ENCODE measurements around the gene PROCA1.
A peak's percentile ranks its signal among the peaks of the same experiment; 100 is the strongest.

The PROCA1 gene

GRCh38 chr17:28748852-28749515 lies 37.3 kb upstream of the PROCA1 start:
- Histone ChIP-seq H3F3A (ENCODE audit: control insufficient read depth, insufficient read depth) (peaks cover 28% of the 10 kb centered on the region), H3K4me2 (ENCODE audit: low read length) (no peak overlapping the region), H3K27me3 (ENCODE audit: control insufficient read depth, low read length) (no peaks in the 10 kb centered on the region), H3K4me1 (ENCODE audit: control insufficient read depth, low read length) (peaks cover 30% of the 10 kb centered on the region), H3K27ac (ENCODE audit: low read depth, low read length) (no peak overlapping the region), H3K4me3 (ENCODE audit: low read length) (no peak overlapping the region), H3K36me3 (ENCODE audit: control insufficient read depth, low read length) (peaks cover 80% of the 10 kb centered on the region), H4K20me1 (ENCODE audit: control insufficient read depth, insufficient read depth, low read depth, low read length) (peaks cover 27% of the 10 kb centered on the region), H3K9me3 (ENCODE audit: control insufficient read depth, insufficient read depth, low read length) (no peaks in the 10 kb centered on the region), H3K79me2 (ENCODE audit: control insufficient read depth, low read length) (peaks cover 59% of the 10 kb centered on the region), H3K9me2 (replicated peaks; ENCODE audit: control insufficient read depth, low read length) (no peaks in the 10 kb centered on the region)
- TF ChIP-seq EZH2phosphoT487 (IDR thresholded peaks at IDR 0.05; ENCODE audit: borderline replicate concordance, low read length) = no peak
- TF ChIP-seq, protein P1, sequence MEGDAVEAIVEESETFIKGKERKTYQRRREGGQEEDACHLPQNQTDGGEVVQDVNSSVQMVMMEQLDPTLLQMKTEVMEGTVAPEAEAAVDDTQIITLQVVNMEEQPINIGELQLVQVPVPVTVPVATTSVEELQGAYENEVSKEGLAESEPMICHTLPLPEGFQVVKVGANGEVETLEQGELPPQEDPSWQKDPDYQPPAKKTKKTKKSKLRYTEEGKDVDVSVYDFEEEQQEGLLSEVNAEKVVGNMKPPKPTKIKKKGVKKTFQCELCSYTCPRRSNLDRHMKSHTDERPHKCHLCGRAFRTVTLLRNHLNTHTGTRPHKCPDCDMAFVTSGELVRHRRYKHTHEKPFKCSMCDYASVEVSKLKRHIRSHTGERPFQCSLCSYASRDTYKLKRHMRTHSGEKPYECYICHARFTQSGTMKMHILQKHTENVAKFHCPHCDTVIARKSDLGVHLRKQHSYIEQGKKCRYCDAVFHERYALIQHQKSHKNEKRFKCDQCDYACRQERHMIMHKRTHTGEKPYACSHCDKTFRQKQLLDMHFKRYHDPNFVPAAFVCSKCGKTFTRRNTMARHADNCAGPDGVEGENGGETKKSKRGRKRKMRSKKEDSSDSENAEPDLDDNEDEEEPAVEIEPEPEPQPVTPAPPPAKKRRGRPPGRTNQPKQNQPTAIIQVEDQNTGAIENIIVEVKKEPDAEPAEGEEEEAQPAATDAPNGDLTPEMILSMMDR (IDR thresholded peaks at IDR 0.05; ENCODE audit: low read depth, low read length, poor library complexity, severe bottlenecking) = no peak

DNA sequence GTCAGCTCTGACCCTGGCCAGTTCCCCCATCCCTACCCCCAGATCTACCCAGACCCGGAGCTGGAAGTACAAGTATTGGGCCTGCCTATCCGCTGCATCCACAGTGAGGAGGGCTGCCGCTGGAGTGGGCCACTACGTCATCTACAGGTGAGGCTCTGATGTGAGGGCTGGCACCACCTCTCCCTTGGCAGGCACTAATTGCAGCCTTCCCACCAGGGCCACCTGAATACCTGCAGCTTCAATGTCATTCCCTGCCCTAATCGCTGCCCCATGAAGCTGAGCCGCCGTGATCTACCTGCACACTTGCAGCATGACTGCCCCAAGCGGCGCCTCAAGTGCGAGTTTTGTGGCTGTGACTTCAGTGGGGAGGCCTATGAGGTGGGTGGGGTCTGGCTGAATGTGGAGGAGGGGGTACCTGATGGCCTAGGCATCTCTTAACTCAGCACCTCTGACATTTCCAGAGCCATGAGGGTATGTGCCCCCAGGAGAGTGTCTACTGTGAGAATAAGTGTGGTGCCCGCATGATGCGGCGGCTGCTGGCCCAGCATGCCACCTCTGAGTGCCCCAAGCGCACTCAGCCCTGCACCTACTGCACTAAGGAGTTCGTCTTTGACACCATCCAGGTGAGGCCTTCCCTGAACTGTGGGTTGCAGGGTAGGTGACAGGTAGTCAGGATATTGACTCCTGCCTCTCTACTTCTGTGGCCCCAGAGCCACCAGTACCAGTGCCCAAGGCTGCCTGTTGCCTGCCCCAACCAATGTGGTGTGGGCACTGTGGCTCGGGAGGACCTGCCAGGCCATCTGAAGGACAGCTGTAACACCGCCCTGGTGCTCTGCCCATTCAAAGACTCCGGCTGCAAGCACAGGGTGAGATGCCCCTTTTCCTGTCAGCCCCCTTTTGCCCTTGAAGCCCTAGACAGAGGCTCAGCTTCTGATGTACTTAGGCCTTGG lies 36.4 kb upstream of the PROCA1 start:
- Histone ChIP-seq H3K79me2 (ENCODE audit: control insufficient read depth, low read length) (peaks cover 64% of the 10 kb centered on the region), H3K4me3 (ENCODE audit: low read length) (no peak overlapping the region), H3K27me3 (ENCODE audit: control insufficient read depth, low read length) (no peaks in the 10 kb centered on the region), H4K20me1 (ENCODE audit: control insufficient read depth, insufficient read depth, low read depth, low read length) (peaks cover 27% of the 10 kb centered on the region), H3K27ac (ENCODE audit: low read depth, low read length) (no peak overlapping the region), H3K4me2 (ENCODE audit: low read length) (no peak overlapping the region), H3K4me1 (ENCODE audit: control insufficient read depth, low read length) (peaks cover 35% of the 10 kb centered on the region), H3K9me3 (ENCODE audit: control insufficient read depth, insufficient read depth, low read length) (no peaks in the 10 kb centered on the region), H3K36me3 (ENCODE audit: control insufficient read depth, low read length) (peaks cover 80% of the 10 kb centered on the region), H3F3A (ENCODE audit: control insufficient read depth, insufficient read depth) (peaks cover 28% of the 10 kb centered on the region), H3K9me2 (replicated peaks; ENCODE audit: control insufficient read depth, low read length) (no peaks in the 10 kb centered on the region)
- TF ChIP-seq, protein P1 (IDR thresholded peaks at IDR 0.05; ENCODE audit: low read depth, low read length, poor library complexity, severe bottlenecking) = no peak
- TF ChIP-seq EZH2phosphoT487 (IDR thresholded peaks at IDR 0.05; ENCODE audit: borderline replicate concordance, low read length) = no peak

- peak overlapping the region; percentile 99 for H3K4me2 ChIP-seq (ENCODE audit: low read length)
- H3F3A ChIP-seq (ENCODE audit: control insufficient read depth, insufficient read depth) = peaks cover 27% of the 10 kb centered on the region
- no peak overlapping the region for H3K4me3 ChIP-seq (ENCODE audit: low read length)
- peaks cover 27% of the 10 kb centered on the region for H4K20me1 ChIP-seq (ENCODE audit: control insufficient read depth, insufficient read depth, low read depth, low read length)
- TF ChIP-seq, protein P1 (IDR thresholded peaks at IDR 0.05; ENCODE audit: low read depth, low read length, poor library complexity, severe bottlenecking) = no peak
- no peak for TF ChIP-seq EZH2phosphoT487 (IDR thresholded peaks at IDR 0.05; ENCODE audit: borderline replicate concordance, low read length)
- no peaks in the 10 kb centered on the region for H3K9me3 ChIP-seq (ENCODE audit: control insufficient read depth, insufficient read depth, low read length)
- no peaks in the 10 kb centered on the region for H3K27me3 ChIP-seq (ENCODE audit: control insufficient read depth, low read length)
- H3K27ac ChIP-seq (ENCODE audit: low read depth, low read length) = no peak overlapping the region; the same call in 1 of the 2 replicates
- H3K79me2 ChIP-seq (ENCODE audit: control insufficient read depth, low read length) = peaks cover 64% of the 10 kb centered on the region
- H3K36me3 ChIP-seq (ENCODE audit: control insufficient read depth, low read length) = peaks cover 77% of the 10 kb centered on the region
- no peaks in the 10 kb centered on the region for H3K9me2 ChIP-seq (replicated peaks; ENCODE audit: control insufficient read depth, low read length)
- H3K4me1 ChIP-seq (ENCODE audit: control insufficient read depth, low read length) = peaks cover 44% of the 10 kb centered on the region
Observed at GRCh38 chr17:28747051-28747691, 35.5 kb upstream of the PROCA1 start.
